ENCODE results near the gene SRPX.

Gene SRPX

GRCh38 chrX:38154818-38155217 is 65.9 kb downstream of the SRPX start:
- in situ Hi-C loops (cut with HindIII; ENCODE audit: low pct_ligation_motif_present, low pct_unique_long_range_greater_than_20kb, low sequenced_read_pairs), result no loop called here
- DNase-seq, result no peak

GRCh38 chrX:38154340-38154739 is 66.3 kb downstream of the SRPX start:
- DNase-seq, result no peak
- in situ Hi-C loops (cut with HindIII; ENCODE audit: low pct_ligation_motif_present, low pct_unique_long_range_greater_than_20kb, low sequenced_read_pairs), result no loop called here

DNA sequence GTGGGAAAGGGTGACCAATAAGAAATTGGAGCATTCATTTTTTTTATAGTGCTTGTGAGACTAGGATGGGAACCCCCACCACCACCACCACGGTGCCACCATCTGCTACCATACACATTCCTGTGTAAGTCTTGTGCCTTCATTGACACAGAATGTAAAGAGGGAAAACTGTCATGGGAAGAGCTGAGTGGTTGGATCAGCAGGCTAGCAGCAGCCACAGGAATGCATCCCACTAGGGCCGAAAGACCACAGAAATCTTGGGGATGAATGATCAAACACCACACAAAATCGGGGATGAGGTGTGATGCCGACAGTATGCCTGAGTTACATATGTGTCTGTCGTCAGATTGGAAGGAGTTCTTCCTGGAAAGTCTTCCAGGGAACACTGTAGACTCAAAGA is 69.2 kb downstream of the SRPX start:
- in situ Hi-C loops (cut with HindIII; ENCODE audit: low pct_ligation_motif_present, low pct_unique_long_range_greater_than_20kb, low sequenced_read_pairs), result no loop called here
- no peak for DNase-seq

DNA sequence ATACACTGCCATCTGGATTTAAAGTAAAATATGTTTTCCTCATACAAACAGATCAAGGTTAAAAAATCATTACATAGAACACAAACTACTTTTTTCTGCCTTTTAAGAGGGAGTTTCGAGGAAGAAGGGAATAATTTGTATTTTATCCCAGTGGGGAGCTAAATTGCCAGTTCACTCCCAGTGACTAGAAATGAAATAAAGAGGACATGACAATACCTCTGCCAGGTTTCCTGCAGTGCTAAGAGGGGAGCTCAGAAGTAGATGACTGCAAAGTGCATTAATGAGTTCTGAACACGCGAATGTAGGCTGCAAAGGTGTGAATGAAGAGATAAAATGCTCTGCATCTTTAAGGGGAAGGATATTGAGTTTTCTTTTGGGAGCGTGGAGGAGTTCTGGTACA is 69.7 kb downstream of the SRPX start:
- no peak for DNase-seq
- in situ Hi-C loops (cut with HindIII; ENCODE audit: low pct_ligation_motif_present, low pct_unique_long_range_greater_than_20kb, low sequenced_read_pairs), result no loop called here

- DNase-seq, result no peak
- in situ Hi-C loops (cut with HindIII; ENCODE audit: low pct_ligation_motif_present, low pct_unique_long_range_greater_than_20kb, low sequenced_read_pairs), result no loop called here
Measured at GRCh38 chrX:38149016-38149415, 71.7 kb downstream of the SRPX start.

GRCh38 chrX:38142610-38143009 is 78.1 kb downstream of the SRPX start:
- no peak for DNase-seq
- in situ Hi-C loops (cut with HindIII; ENCODE audit: low pct_ligation_motif_present, low pct_unique_long_range_greater_than_20kb, low sequenced_read_pairs), result no loop called here

- in situ Hi-C loops (cut with HindIII; ENCODE audit: low pct_ligation_motif_present, low pct_unique_long_range_greater_than_20kb, low sequenced_read_pairs), result no loop called here
- DNase-seq, result no peak
Measured at GRCh38 chrX:38138900-38139299, 81.8 kb downstream of the SRPX start.

DNA sequence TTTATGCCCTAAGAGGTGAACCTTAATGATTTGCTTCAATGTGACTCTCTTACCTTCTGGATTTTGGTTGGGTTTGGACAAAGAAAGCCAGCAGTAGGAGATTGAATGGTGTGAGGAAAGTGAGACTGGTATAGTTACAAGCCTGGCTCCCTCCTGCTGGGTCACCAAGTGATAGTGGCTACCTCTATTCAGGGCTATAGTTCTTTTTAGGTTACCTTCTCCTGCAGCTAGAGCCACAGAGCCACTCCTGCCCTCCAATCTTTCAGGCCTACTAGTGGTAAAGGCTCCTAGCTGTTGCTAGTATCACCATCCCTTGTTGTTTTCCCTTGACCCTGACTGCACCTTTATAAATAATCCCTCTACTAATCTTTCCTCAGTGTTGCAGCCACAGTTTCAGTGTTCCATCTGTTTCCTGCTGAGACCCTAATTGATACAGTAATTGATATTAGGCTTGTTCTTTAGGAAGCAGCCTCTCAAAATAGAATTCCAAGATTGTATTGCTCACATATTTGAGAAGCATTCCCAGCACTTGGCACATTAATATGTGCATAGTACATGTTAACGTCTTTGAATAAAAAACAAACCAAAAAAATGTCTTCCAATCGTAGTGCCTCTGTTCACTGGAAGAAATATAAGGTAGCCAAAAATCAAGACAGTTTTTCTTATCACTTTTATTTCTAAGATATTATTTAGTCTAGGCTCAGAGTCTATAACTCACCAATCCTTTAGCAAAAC is 82.3 kb downstream of the SRPX start:
- in situ Hi-C loops (cut with HindIII; ENCODE audit: low pct_ligation_motif_present, low pct_unique_long_range_greater_than_20kb, low sequenced_read_pairs), result no loop called here
- no peak for DNase-seq

DNA sequence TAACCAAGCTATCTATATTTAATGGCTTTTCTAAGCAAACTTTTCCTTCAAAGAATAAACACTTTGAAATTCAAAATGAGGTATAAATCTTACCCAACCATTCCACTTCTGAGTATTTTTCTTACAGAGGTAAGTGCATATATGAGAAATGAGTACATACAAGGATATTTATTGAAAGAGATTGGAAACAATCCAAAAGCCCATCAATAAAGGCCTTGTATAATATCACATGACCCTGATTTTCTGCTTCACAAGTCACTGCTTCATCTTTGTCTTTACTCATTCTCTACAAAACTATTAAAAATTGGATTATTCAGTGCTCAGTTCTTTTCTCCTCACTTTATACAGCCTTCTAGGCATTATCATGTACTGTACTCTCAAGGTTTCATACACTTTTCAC is 91.3 kb downstream of the SRPX start:
- no peak for DNase-seq
- in situ Hi-C loops (cut with HindIII; ENCODE audit: low pct_ligation_motif_present, low pct_unique_long_range_greater_than_20kb, low sequenced_read_pairs), result no loop called here

DNA sequence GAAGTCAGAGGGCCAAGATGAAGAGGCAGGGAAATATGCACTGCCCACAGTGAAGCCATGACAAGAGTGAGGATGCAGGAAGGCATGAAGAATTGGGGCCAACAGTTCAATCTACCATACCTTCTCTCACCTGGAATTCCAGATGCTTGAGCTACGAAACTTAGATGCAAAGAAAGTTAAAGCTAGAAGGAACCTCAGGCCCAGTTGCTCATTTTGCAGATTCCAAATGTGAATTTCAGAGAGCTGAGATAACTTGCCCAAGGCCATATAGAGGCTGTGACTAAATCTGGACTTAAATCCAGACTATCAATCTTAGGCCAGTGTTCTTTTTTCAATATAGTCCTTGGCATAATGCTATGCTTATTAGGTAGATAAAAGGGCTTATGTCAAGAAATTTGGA is 92.7 kb downstream of the SRPX start:
- in situ Hi-C loops (cut with HindIII; ENCODE audit: low pct_ligation_motif_present, low pct_unique_long_range_greater_than_20kb, low sequenced_read_pairs), result no loop called here

GRCh38 chrX:38126179-38126578 is 94.5 kb downstream of the SRPX start:
- in situ Hi-C loops (cut with HindIII; ENCODE audit: low pct_ligation_motif_present, low pct_unique_long_range_greater_than_20kb, low sequenced_read_pairs), result no loop called here
- DNase-seq, result no peak

More for the DNA sequence above, 92.7 kb downstream of the SRPX start:
- no peak for DNase-seq

DNA sequence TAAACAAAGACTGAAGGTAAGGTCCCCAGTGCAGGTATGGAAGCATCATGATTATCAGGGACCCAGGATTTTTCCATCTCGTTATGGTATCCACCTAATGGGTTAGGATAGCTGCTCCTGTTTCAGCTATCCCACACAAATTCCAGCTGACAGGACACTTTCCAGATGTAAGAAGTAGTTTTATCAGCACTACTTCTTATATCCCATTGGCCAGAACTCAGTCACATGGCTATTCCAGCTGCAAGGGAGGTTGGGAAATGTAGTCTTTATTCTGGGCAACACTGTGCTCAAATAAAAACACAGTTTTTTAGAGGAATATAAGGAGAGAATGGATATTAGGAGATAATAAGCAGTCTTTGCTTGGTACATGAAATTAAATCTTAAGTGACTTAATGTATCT is 96.7 kb downstream of the SRPX start:
- DNase-seq, result no peak
- in situ Hi-C loops (cut with HindIII; ENCODE audit: low pct_ligation_motif_present, low pct_unique_long_range_greater_than_20kb, low sequenced_read_pairs), result no loop called here

DNA sequence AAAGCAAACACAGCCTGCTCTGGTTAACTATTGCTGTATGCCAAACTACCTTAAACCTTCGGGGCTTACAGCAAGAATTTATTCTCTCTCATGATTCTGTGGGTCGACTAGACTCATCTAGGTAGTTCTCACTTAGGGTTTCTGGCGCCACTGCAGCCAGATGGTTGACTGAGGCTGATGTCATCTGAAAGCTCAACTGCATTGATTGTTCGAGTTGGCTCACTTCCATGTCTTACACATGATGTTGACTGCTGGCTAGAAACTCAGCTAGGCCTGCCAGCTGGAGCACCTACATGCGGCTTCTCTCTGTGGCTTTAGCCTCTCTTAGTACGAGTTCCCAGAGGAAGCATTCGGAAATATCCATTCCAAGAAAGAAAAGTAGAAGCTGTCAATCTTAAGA is 103.2 kb downstream of the SRPX start:
- no peak for DNase-seq
- in situ Hi-C loops (cut with HindIII; ENCODE audit: low pct_ligation_motif_present, low pct_unique_long_range_greater_than_20kb, low sequenced_read_pairs), result no loop called here

GRCh38 chrX:38116706-38117105 is 104.0 kb downstream of the SRPX start:
- DNase-seq, result no peak
- in situ Hi-C loops (cut with HindIII; ENCODE audit: low pct_ligation_motif_present, low pct_unique_long_range_greater_than_20kb, low sequenced_read_pairs), result no loop called here

- in situ Hi-C loops (cut with HindIII; ENCODE audit: low pct_ligation_motif_present, low pct_unique_long_range_greater_than_20kb, low sequenced_read_pairs), result no loop called here
- DNase-seq, result no peak
Measured at GRCh38 chrX:38112566-38112965, 108.1 kb downstream of the SRPX start.

DNA sequence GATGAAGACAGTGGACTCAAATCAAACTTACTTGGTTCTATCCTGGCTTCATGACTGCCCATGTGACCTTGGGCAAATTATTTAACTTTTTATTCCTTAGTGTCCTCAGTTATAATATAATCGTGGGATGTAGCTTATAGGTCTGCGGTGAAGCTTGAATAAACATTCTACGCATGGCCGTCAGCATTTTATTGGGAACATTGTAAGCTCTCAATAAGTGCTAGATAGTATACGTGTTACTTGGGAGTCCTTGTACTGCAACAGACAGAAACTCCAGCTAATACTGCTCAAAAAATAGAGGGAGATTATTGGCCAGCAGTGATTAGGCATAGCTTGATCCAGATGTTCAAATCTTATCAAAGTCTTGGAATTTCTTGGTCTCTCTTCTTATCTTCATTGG is 109.5 kb downstream of the SRPX start:
- DNase-seq, result no peak

GRCh38 chrX:38110231-38110630 is 110.4 kb downstream of the SRPX start:
- in situ Hi-C loops (cut with HindIII; ENCODE audit: low pct_ligation_motif_present, low pct_unique_long_range_greater_than_20kb, low sequenced_read_pairs), result no loop called here
- no peak for DNase-seq

More for the DNA sequence above, 109.5 kb downstream of the SRPX start:
- in situ Hi-C loops (cut with HindIII; ENCODE audit: low pct_ligation_motif_present, low pct_unique_long_range_greater_than_20kb, low sequenced_read_pairs), result no loop called here

DNA sequence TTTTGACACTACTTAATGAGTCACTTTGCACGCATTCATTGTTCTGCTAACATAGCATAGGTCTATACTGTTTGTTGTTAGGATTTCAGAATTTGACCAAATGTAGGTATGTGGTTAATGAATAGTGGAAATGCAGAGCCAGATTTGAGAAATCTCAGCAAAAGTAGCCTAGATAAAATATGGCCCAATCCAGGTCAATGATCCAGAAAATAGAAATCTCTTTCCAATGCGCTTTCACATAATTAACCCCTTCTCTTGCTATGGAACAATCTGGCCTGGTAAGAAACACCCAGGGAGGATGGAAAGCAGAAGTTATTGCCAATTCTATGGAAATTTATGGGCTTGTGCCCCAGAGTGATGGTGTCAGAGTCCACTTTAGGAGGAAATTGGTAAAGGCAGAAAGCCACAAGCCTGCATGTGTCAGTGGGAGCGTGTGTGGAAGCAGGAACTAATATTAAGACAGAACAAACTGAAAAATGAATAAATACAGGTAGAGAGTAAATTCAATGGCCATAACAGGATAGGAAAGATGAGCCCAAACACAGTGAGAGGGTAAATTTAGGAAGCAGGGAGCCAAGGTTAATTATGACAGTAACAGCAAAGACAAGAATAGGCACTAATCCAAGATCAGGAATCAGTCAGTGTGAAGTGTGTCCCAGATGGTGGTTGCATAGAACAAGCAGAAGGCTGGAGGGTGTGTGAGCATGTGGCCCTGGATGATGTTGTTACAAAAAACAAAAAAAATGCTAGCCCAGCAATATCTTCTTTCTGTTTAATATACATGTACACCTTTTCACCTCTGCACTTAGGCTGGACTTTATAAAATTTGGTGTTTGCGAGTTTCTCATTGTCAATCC is 111.4 kb downstream of the SRPX start:
- DNase-seq, result no peak
- in situ Hi-C loops (cut with HindIII; ENCODE audit: low pct_ligation_motif_present, low pct_unique_long_range_greater_than_20kb, low sequenced_read_pairs), result no loop called here

- DNase-seq, result no peak
- in situ Hi-C loops (cut with HindIII; ENCODE audit: low pct_ligation_motif_present, low pct_unique_long_range_greater_than_20kb, low sequenced_read_pairs), result no loop called here
Measured at GRCh38 chrX:38108364-38108763, 112.3 kb downstream of the SRPX start.

Measured in ACHN (cell line).